ENCODE measurements around the gene MYLIP.
"Not testable (repeated sequence)": the region's sequence is repeated elsewhere in the genome, so short reads cannot be mapped to it uniquely, and the experiment has no call there.

MYLIP gene

GRCh38 chr6:16174416-16175078 lies 45.7 kb downstream of the MYLIP start (continued):
- TF ChIP-seq, protein P1, sequence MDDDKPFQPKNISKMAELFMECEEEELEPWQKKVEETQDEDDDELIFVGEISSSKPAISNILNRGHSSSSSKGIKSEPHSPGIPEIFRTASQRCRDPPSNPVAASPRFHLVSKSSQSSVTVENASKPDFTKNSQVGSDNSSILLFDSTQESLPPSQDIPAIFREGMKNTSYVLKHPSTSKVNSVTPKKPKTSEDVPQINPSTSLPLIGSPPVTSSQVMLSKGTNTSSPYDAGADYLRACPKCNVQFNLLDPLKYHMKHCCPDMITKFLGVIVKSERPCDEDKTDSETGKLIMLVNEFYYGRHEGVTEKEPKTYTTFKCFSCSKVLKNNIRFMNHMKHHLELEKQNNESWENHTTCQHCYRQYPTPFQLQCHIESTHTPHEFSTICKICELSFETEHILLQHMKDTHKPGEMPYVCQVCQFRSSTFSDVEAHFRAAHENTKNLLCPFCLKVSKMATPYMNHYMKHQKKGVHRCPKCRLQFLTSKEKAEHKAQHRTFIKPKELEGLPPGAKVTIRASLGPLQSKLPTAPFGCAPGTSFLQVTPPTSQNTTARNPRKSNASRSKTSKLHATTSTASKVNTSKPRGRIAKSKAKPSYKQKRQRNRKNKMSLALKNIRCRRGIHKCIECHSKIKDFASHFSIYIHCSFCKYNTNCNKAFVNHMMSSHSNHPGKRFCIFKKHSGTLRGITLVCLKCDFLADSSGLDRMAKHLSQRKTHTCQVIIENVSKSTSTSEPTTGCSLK (tag by site-specific recombination; IDR thresholded peaks at IDR 0.05): no peak
- TF ChIP-seq ZNF350 (tag by site-specific recombination; IDR thresholded peaks at IDR 0.05) (no peak), ZNF184 (tag by site-specific recombination; IDR thresholded peaks at IDR 0.05) (no peak), GLIS2 (tag by site-specific recombination; IDR thresholded peaks at IDR 0.05) (no peak), ZNF302 (tag by site-specific recombination; IDR thresholded peaks at IDR 0.05; ENCODE audit: low read depth) (no peak)
- TF ChIP-seq, protein P2, sequence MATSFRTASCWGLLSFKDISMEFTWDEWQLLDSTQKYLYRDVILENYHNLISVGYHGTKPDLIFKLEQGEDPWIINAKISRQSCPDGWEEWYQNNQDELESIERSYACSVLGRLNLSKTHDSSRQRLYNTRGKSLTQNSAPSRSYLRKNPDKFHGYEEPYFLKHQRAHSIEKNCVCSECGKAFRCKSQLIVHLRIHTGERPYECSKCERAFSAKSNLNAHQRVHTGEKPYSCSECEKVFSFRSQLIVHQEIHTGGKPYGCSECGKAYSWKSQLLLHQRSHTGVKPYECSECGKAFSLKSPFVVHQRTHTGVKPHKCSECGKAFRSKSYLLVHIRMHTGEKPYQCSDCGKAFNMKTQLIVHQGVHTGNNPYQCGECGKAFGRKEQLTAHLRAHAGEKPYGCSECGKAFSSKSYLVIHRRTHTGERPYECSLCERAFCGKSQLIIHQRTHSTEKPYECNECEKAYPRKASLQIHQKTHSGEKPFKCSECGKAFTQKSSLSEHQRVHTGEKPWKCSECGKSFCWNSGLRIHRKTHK (tag by site-specific recombination; IDR thresholded peaks at IDR 0.05): no peak

DNA sequence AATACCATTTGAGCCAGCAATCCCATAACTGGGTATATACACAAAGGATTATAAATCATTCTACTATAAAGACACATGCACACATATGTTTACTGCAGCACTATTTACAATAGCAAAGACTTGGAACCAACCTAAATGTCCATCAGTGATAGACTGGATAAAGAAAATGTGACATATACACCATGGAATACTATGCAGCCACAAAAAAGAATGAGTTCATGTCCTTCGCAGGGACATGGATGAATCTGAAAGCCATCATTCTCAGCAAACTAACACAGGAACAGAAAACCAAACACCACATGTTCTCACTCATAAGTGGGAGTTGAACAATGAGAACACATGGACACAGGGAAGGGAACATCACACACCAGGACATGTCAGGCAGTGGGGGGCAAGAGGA lies 47.7 kb downstream of the MYLIP start:
- H3K36me3 ChIP-seq (ENCODE audit: control insufficient read depth in 2 of 2, insufficient read depth in 1 of 2, low read length in 2 of 2); H3K4me3 ChIP-seq (ENCODE audit: low read depth, low read length); H3K4me1 ChIP-seq (ENCODE audit: control insufficient read depth, insufficient read depth, low read length); POLR2A ChIA-PET; CTCF ChIA-PET; H3K27ac ChIP-seq (ENCODE audit: extremely low read depth, low read depth, low read length); H3K9me3 ChIP-seq (ENCODE audit: control insufficient read depth, insufficient read depth, low read depth, low read length): not testable (repeated sequence)
- TF ChIP-seq ZNF146 (tag by site-specific recombination; IDR thresholded peaks at IDR 0.05): peak; percentile 88

DNA sequence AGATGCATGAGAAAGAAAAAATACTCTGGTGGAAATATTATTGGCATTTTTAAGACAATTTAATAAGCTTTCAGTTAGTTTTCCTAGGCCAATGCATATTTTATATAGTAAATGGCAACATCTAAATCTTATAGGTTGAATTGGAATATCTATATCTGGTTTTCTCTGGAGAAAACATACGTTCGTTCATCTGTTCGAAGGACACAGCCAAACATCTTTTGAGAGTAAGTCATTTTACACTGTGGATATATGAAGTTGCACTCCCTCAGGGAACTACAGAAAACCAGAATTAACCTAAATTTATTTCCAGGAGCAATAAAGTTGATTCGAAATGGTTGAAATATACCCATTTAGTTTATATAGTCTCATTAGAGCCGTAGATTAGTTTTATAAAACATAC lies 49.0 kb downstream of the MYLIP start:
- Histone ChIP-seq H3K27ac (ENCODE audit: extremely low read depth, low read depth, low read length) (no peak overlapping the region), H3K4me1 (ENCODE audit: control insufficient read depth, insufficient read depth, low read length) (no peaks in the 10 kb centered on the region), H3K36me3 (ENCODE audit: control insufficient read depth in 2 of 2, insufficient read depth in 1 of 2, low read length in 2 of 2) (no peaks in the 10 kb centered on the region), H3K4me3 (ENCODE audit: low read depth, low read length) (no peak overlapping the region), H3K9me3 (ENCODE audit: control insufficient read depth, insufficient read depth, low read depth, low read length) (no peaks in the 10 kb centered on the region)
- POLR2A ChIA-PET: no interaction called here
- no peak for TF ChIP-seq ZNF701 (tag by site-specific recombination; IDR thresholded peaks at IDR 0.05)
- TF ChIP-seq ZBTB20 (tag by site-specific recombination; IDR thresholded peaks at IDR 0.05): no peak
- TF ChIP-seq REPIN1 (tag by site-specific recombination; IDR thresholded peaks at IDR 0.05; ENCODE audit: low read depth): no peak
- no peak for TF ChIP-seq ZNF423 (tag by site-specific recombination; IDR thresholded peaks at IDR 0.05)
- no peak for TF ChIP-seq PRDM1 (tag by site-specific recombination; IDR thresholded peaks at IDR 0.05)
- no peak for TF ChIP-seq ZNF223 (tag by site-specific recombination; IDR thresholded peaks at IDR 0.05)
- TF ChIP-seq, protein P3, sequence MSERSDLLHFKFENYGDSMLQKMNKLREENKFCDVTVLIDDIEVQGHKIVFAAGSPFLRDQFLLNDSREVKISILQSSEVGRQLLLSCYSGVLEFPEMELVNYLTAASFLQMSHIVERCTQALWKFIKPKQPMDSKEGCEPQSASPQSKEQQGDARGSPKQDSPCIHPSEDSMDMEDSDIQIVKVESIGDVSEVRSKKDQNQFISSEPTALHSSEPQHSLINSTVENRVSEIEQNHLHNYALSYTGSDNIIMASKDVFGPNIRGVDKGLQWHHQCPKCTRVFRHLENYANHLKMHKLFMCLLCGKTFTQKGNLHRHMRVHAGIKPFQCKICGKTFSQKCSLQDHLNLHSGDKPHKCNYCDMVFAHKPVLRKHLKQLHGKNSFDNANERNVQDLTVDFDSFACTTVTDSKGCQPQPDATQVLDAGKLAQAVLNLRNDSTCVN (tag by site-specific recombination; optimal IDR thresholded peaks at IDR 0.05): no peak
- TF ChIP-seq, protein P4, sequence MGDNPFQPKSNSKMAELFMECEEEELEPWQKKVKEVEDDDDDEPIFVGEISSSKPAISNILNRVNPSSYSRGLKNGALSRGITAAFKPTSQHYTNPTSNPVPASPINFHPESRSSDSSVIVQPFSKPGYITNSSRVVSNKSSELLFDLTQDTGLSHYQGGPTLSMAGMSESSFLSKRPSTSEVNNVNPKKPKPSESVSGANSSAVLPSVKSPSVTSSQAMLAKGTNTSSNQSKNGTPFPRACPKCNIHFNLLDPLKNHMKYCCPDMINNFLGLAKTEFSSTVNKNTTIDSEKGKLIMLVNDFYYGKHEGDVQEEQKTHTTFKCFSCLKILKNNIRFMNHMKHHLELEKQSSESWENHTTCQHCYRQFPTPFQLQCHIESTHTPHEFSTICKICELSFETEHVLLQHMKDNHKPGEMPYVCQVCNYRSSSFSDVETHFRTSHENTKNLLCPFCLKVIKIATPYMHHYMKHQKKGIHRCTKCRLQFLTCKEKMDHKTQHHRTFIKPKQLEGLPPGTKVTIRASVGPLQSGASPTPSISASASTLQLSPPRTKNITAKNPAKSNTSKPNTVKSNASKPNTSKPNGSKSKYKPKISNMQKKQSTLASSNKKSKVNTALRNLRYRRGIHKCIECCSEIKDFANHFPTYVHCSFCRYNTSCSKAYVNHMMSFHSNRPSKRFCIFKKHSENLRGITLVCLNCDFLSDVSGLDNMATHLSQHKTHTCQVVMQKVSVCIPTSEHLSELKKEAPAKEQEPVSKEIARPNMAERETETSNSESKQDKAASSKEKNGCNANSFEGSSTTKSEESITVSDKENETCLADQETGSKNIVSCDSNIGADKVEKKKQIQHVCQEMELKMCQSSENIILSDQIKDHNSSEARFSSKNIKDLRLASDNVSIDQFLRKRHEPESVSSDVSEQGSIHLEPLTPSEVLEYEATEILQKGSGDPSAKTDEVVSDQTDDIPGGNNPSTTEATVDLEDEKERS (tag by site-specific recombination; IDR thresholded peaks at IDR 0.05): no peak
- TF ChIP-seq TCF7L2 (IDR thresholded peaks at IDR 0.05; ENCODE audit: borderline replicate concordance, low read depth, low read length): no peak
- no peak for TF ChIP-seq TRIM28 (IDR thresholded peaks at IDR 0.05; ENCODE audit: borderline replicate concordance, low read length)
- no peak for TF ChIP-seq ZNF626 (tag by site-specific recombination; IDR thresholded peaks at IDR 0.05)
- TF ChIP-seq ZNF488 (tag by site-specific recombination; IDR thresholded peaks at IDR 0.05): no peak
- TF ChIP-seq SP3 (tag by site-specific recombination; IDR thresholded peaks at IDR 0.05): no peak
- TF ChIP-seq GFI1B (tag by site-specific recombination; IDR thresholded peaks at IDR 0.05): no peak
- CTCF ChIA-PET: interaction anchor here (1.0 kb wide), 1 partner anchor 99 kb away, joined by 3 read pairs; no protein-coding TSS in a partner anchor
